ENCODE results near the gene FBXL7. TPM values are rescaled to one million over a fixed set of nuclear protein-coding genes. Genes with fewer than 3 reads are reported as not detected.
"Not testable (repeated sequence)": the region's sequence is repeated elsewhere in the genome, so short reads cannot be mapped to it uniquely, and the experiment has no call there.

FBXL7 gene
- polyA plus RNA-seq, 12 donors, result 19.8 to 28.4 (median 22.8) TPM; not detected in 1

DNA sequence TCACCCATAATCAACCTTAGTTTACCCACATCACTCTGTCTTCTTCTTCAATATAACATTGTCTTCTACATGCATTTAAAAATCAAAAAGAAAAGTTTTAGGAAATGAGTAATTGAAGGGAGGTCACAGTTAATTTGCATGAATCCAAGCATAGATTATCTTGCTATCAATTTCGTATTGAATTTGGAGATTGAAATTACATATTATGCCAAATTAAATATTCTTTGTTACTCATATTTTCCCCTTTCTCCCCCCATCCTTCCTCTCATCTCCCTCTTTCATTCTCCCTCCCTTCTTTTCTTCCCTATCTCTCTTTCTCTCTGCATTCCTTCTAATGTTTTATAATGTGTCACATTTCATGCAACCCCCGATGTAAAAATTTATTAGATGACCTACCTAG, 303.3 kb downstream of the FBXL7 start:
- no peak for DNase-seq

DNA sequence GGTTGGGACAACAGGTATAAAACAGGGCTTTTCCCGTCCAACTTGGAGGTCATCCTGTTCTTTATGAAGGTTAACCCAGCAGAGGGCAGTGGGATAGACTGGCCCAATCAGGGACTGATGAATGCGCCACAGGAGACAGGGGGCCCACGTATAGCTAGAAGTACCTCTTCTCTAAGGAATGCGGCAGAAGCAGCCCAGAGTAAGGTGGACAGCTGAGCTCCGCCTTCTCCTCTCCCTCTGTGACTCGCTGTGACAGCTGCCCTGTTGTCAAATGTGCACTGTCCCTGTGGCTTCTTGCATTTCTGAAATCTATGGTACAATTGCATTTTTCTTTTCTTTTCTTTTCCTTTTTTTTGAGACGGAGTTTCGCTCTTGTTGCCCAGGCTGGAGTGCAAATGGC, 306.6 kb downstream of the FBXL7 start:
- no peak for DNase-seq

DNA sequence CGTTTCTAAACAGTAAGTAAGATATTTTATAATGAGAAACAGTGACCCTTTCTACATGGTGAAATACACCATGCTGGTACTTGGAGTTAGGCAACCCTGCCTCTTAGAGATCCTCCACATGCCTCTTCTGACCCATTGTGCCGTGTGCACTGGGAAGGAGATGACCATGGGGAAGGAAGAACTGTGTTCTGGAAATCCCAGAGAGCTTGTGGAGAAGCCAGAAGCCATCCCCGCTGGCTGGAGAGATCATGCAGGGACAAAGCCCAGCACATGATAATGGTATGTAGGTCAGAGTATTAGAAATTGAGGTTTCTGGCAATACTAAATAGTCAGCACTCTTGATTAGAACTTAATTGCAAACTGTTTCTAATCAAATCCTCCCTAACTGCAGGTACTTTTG, 307.3 kb downstream of the FBXL7 start:
- DNase-seq, result no peak

- peak; percentile 33 for DNase-seq
Observed at GRCh38 chr5:15807871-15808270, 307.9 kb downstream of the FBXL7 start.

DNA sequence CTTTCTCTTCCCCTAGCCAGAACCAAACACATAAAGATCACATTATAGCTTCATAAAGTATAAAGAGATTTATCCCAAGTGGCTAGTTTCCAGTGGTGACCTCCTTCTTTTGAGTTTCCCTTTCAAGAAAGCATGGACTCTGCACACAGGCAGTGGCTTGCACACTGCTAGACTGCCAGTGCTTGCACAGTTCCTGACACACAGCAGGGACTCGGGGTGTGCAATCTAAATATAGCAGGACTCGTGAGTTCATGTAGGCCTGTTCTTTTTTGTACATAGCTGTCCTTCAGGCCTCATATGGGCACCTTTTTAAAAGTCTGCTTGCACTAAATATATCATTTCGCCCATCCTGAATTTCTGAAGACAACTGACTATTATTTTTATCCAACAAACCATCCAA, 308.6 kb downstream of the FBXL7 start:
- DNase-seq, result no peak

- no peak for DNase-seq
Observed at GRCh38 chr5:15819617-15820016, 319.6 kb downstream of the FBXL7 start.

- DNase-seq, result no peak
Observed at GRCh38 chr5:15821506-15821905, 321.5 kb downstream of the FBXL7 start.

DNA sequence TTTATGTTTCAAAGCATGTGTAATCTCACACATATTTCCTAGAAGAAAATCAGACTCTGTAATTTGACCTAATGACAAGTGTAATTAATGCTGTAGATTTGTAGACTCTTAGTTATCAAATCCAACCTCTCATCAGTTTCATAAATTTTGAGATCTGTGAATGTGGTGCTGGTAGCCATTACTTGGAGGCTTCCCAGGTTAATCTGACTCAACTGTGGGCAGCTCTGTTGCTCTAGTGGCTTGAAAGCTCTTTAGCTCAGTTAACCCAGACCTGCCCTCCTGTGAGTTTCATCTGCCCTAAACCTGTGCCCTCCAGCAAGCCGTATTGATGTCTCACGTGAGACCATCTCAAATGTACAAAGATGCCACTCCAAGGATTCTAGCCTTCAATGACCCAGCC, 323.4 kb downstream of the FBXL7 start:
- DNase-seq, result no peak

DNA sequence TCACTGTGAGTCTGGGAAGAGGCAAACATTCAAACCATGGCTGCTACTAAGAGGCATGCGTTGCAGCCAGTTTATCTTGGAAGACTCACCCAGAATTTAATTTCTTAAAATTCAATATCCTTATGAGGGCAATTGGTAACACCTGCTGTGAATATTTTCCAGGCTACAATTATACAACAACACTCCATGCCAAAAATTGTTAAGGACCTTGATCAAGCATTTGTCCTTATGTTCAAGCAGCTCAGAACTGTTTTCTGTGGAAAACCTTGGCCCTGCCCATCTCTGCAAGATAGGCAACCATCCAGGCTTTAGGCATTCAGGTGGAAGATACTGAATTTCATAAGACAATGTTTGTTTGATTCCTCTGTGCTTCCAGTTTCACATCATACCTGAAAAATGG, 327.8 kb downstream of the FBXL7 start:
- DNase-seq, result no peak

DNA sequence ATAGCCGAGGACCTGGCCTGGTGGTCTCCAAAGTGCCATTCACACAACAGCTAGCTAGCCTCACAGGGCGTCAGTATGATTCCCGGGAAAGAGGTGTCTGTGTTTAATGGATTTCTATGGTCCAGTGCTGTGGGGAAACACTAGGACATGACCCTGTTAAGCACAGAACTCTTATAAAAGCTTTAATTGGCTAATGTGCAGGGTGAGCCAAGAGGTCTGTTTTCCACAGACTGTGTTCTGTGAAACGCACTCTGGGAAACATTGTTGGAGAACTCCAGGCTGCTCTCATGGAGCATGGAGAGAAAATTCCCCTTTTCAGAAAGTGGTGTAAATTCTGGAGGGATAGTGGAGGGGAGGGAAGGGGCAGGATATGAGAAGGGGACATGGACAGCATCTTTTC, 331.4 kb downstream of the FBXL7 start:
- DNase-seq, result no peak

- no peak for DNase-seq
Observed at GRCh38 chr5:15833365-15833764, 333.4 kb downstream of the FBXL7 start.

DNA sequence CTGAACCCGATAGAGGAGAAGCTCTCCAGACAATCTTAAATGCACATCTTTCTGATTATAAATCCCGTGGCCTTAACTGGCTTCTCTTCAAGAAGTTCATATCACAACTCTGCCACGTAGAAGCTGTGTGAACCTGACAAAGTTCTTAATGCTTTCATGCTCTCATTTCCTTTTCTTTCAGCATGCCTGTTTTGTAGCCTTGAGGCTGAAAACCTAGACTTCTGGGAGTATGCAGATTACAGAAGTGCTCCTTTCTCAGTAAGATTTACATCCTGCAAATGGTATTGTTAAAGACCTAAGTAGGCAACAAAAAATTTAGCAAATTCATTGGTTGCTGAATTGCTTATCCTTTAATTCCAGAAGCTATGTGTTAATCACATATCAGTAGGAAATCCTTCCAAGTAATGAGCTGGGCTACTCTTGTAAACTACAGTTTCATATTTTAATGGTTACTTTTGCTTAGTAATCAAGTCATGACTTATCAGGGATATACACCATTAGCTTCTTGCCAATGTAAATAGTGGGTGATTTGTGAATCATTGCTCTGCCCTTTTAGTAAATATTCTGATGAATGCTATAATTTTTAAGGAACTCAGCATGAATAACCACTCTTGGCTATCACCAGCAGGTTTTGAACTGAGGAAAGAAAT, 334.7 kb downstream of the FBXL7 start:
- DNase-seq, result no peak

GRCh38 chr5:15835514-15835913, 335.5 kb downstream of the FBXL7 start:
- no peak for DNase-seq

GRCh38 chr5:15837551-15838289, 337.7 kb downstream of the FBXL7 start:
- DNase-seq, result no peak

- DNase-seq, result no peak
Observed at GRCh38 chr5:15844253-15844652, 344.3 kb downstream of the FBXL7 start.

GRCh38 chr5:15844871-15845270, 344.9 kb downstream of the FBXL7 start:
- DNase-seq, result no peak

DNA sequence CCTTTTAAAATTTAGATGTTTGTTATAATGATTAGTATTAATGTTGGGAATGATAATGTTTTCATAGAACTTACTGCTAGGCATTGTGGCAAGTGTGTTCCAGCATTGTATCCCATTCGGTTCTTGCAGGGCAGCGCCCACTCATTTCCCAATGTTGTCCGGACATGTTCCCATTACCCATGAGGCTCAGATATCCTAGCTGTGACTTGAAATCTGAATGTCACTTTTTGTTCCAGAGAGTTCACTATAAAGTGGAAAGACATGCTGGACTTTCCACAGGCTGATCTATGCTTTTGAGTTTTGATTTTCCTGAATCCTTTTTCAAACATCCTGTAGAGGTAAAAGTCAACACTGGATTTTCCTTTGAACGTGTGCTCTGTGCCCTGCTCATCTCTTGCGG, 350.6 kb downstream of the FBXL7 start:
- DNase-seq, result no peak

DNA sequence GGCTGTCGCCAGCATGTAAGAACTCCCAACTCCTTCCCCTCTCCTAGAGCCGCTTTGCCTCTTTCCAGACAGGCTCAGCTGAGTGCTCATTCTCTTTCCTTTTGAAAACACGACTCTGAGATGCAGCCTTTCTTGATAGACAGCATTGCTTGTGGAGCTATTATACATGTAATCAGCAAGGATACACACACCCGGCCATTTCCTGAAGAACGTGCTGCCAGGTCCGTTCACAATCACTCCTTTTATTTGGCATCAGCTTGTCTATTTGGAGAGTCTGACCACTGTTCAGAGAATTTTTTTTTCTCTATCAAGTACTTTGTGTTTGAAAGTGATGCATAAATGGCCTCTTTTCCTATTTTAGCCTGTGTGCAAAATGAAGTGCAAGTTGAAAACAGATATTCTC, 351.0 kb downstream of the FBXL7 start:
- DNase-seq, result no peak

DNA sequence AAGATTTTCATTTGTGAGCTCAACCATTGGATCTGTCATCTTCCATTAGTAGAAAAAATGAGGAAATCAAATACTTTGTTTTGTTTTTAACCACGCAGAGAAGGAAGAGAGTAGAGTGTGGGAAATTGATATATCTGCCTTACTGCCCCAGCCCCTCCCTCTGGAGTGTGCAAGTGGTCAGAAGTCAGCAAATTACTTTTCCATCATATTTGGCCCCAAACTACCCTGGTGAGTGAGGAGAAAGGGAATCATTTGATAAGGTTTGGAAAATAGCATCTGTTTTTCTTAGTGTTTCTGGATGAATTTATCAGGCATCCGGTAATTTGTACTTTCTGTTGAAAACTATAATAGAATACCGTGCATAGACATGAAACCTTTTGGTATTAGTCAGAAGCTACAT, 352.2 kb downstream of the FBXL7 start:
- DNase-seq, result no peak

DNA sequence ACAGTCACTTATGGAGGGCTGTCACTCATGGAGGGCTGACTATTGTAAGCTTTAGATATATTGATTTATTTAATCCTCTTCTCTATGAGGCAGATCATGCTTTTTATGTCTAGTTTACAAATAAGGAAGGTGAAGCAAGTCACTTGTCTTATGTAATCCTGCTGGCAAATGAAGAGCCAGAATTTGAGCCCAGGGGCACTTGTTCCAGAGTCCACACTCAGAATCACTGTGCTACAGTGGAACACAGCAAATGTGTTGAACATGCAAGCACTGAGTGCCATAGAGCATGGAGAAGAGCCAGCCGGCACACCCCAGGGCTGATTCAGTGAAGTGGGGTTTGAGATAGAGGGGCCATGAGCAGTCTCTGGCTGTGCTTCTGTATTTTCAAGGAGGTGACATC, 353.0 kb downstream of the FBXL7 start:
- no peak for DNase-seq

- DNase-seq, result no peak
Observed at GRCh38 chr5:15858326-15858725, 358.3 kb downstream of the FBXL7 start.

GRCh38 chr5:15864536-15865215, 364.7 kb downstream of the FBXL7 start:
- peak; percentile 55 for DNase-seq

GRCh38 chr5:15872259-15872658, 372.3 kb downstream of the FBXL7 start:
- DNase-seq, result not testable (repeated sequence)
